ENCODE results near the gene S100PBP. TPM values are rescaled to one million over a fixed set of nuclear protein-coding genes. Genes with fewer than 3 reads are reported as not detected.
A peak's percentile ranks its signal among the peaks of the same experiment; 100 is the strongest.

S100PBP gene
- total RNA-seq, 2 donors from 2014 or later: 5.7 to 10.8 TPM

DNA sequence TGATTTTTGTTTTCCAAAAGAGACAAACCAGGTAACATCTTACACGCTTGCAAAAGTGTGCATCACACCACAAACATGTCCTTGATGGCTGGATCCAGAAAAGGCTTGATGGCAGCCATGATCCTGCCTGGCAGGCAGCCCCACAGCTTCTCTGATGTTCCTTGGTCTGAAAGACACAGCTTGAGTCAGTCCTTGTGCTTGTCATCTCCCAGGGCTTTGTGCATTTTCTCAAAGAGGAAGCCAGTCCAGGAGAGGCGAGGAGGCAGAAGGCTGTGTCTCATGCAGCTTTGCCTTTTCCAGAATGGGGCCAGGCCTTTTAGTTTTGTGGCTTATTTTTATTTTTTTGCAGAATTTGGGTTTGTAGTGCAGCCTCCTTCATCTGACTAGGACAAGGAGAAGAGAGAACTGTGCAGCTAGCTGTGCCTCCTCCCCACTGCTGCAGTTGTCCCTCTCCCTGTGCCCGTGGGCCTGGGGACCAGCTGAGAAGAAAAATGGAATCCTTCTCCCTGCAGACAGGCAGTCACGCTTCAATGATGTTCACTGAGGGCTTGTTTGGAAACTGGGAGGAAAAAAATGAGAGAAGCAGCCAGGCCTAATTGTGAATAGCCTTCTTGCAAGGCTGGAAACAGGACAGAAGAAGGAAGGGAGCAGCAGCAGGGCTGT, 45.9 kb downstream of the S100PBP start:
- H3K4me3 ChIP-seq: no peak overlapping the region
- no peak for DNase-seq (ENCODE audit: low spot score)
- peak overlapping the region; percentile 40 to 51 for H3K27ac ChIP-seq
- TF ChIP-seq, protein P1, sequence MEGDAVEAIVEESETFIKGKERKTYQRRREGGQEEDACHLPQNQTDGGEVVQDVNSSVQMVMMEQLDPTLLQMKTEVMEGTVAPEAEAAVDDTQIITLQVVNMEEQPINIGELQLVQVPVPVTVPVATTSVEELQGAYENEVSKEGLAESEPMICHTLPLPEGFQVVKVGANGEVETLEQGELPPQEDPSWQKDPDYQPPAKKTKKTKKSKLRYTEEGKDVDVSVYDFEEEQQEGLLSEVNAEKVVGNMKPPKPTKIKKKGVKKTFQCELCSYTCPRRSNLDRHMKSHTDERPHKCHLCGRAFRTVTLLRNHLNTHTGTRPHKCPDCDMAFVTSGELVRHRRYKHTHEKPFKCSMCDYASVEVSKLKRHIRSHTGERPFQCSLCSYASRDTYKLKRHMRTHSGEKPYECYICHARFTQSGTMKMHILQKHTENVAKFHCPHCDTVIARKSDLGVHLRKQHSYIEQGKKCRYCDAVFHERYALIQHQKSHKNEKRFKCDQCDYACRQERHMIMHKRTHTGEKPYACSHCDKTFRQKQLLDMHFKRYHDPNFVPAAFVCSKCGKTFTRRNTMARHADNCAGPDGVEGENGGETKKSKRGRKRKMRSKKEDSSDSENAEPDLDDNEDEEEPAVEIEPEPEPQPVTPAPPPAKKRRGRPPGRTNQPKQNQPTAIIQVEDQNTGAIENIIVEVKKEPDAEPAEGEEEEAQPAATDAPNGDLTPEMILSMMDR (IDR thresholded peaks at IDR 0.05): no peak
- no peaks in the 10 kb centered on the region for H3K27me3 ChIP-seq
- H3K9me3 ChIP-seq: no peaks in the 10 kb centered on the region
- H3K36me3 ChIP-seq: peaks cover 20% of the 10 kb centered on the region
- H3K4me1 ChIP-seq: peaks cover 0 to 40% of the 10 kb centered on the region in 2 donors

DNA sequence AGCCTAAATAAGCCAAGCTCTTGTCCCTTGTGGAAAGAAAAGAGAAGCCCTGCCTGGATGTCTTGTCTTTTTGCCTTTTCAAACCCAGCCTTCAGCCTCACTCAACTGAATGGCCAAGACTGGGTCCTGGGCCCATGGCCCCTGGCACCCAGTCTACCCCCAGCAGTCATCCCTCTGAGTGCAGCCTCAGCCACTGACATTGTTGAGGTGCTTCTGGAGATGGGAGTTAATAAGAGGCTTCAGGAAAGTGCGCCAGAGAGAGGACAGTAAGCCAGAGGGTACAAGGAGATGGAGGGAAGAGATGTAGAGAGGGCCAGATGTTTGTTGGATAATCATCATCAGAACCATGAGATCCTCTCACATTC, 46.4 kb downstream of the S100PBP start:
- H3K4me1 ChIP-seq: peaks cover 0 to 40% of the 10 kb centered on the region in 2 donors

GRCh38 chr1:32864375-32865019, 47.0 kb downstream of the S100PBP start:
- Histone ChIP-seq H3K27ac (peak overlapping the region; percentile 40 to 51), H3K9me3 (no peaks in the 10 kb centered on the region), H3K36me3 (peaks cover 20% of the 10 kb centered on the region), H3K4me3 (no peak overlapping the region), H3K27me3 (no peaks in the 10 kb centered on the region), H3K4me1 (peaks cover 0 to 41% of the 10 kb centered on the region in 2 donors)
- DNase-seq (ENCODE audit: low spot score): no peak
- TF ChIP-seq, protein P1 (IDR thresholded peaks at IDR 0.05): no peak

More for the DNA sequence above, 46.4 kb downstream of the S100PBP start:
- TF ChIP-seq, protein P1 (IDR thresholded peaks at IDR 0.05): no peak
- Histone ChIP-seq H3K4me3 (no peak overlapping the region), H3K27me3 (no peaks in the 10 kb centered on the region), H3K36me3 (peaks cover 20% of the 10 kb centered on the region), H3K9me3 (no peaks in the 10 kb centered on the region), H3K27ac (peak overlapping the region; percentile 40 to 51)
- no peak for DNase-seq (ENCODE audit: low spot score)

DNA sequence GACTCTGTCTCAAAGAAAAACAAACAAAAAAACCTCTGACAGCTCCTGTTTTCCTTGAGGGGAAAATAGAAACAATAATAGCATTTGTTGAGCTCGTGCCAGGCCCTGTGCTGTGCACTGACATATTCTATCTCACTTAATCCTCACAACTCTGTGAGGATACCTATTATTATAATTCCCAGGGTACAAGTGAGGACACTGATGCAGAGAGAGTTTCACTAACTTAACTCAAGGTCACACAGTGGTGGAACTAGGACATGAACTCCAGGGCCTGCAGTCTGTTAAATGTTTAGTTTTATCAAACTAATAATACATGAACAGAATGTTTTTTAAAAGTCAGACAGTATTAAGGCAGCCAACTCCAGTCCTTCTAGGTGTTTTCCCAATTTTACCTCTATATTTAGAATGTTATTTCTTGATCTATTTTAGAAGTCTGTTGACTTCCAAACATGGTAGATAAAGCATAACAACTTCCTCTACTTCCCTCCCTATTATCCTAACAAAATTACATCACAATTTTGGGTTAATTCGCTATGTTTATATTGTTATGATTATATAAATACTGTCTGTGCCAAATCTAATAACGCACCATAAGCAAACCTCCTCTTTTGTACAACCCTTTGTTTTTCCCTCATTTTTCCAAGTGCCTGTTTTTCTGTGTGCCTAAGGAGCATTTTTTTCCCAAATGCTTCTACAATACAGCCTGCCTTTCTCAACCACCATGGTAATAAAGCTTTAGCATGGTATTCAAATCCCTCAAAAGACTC, 48.4 kb downstream of the S100PBP start:
- no peak for DNase-seq (ENCODE audit: low spot score)
- Histone ChIP-seq H3K27me3 (no peaks in the 10 kb centered on the region), H3K36me3 (peaks cover 20% of the 10 kb centered on the region), H3K27ac (peak overlapping the region; percentile 40 to 51), H3K9me3 (no peaks in the 10 kb centered on the region), H3K4me1 (peaks cover 0 to 50% of the 10 kb centered on the region in 2 donors), H3K4me3 (no peak overlapping the region)
- TF ChIP-seq, protein P1 (IDR thresholded peaks at IDR 0.05): no peak

GRCh38 chr1:32867151-32867550, 49.7 kb downstream of the S100PBP start:
- peaks cover 16% of the 10 kb centered on the region for H3K36me3 ChIP-seq

More at GRCh38 chr1:32867151-32867550, 49.7 kb downstream of the S100PBP start:
- no peak for DNase-seq (ENCODE audit: low spot score)
- no peaks in the 10 kb centered on the region for H3K9me3 ChIP-seq
- peaks cover 0 to 51% of the 10 kb centered on the region in 2 donors for H3K4me1 ChIP-seq
- no peak overlapping the region for H3K27ac ChIP-seq
- TF ChIP-seq, protein P1 (IDR thresholded peaks at IDR 0.05): no peak
- H3K27me3 ChIP-seq: no peaks in the 10 kb centered on the region
- no peak overlapping the region for H3K4me3 ChIP-seq
